Skin of body (tissue), 2 donors: Measurements from ENCODE around the gene KCNN3. TPM values are rescaled to one million over a fixed set of nuclear protein-coding genes. Genes with fewer than 3 reads are reported as not detected.

Experiments used
- DNase-seq: peaks from one replicate; lab custom pipeline; 2025; lab: John Stamatoyannopoulos, UW
- total RNA-seq: library from RNA; depleted of rRNA; stranded (reverse); fragments of >200 nt; gene quantifications from one replicate; pipeline ENCODE4 v1.2.3, GENCODE V29; 2014

The KCNN3 gene
- total RNA-seq, 1 donor from 2014 or later = 0.99 TPM

DNA sequence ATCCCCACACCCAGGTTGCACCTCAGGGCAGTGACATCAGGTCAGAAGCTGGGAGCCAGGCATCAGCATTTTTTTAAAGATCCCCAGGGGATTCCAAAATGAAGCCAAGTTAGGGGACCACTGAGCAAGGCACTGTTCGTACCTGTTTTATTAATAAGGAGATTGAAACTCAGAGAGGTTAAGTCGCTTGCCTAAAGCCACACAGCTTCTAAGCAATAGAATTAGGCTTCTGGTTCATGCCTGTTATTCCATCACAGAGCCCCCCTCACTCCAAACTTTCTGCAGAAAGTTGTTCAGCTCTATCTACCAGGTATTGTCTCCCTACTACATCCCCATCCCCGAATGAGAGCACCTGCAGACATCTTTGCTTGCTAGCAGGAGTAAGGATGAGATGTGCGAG, 28.7 kb downstream of the KCNN3 start:
- DNase-seq = no peak

DNA sequence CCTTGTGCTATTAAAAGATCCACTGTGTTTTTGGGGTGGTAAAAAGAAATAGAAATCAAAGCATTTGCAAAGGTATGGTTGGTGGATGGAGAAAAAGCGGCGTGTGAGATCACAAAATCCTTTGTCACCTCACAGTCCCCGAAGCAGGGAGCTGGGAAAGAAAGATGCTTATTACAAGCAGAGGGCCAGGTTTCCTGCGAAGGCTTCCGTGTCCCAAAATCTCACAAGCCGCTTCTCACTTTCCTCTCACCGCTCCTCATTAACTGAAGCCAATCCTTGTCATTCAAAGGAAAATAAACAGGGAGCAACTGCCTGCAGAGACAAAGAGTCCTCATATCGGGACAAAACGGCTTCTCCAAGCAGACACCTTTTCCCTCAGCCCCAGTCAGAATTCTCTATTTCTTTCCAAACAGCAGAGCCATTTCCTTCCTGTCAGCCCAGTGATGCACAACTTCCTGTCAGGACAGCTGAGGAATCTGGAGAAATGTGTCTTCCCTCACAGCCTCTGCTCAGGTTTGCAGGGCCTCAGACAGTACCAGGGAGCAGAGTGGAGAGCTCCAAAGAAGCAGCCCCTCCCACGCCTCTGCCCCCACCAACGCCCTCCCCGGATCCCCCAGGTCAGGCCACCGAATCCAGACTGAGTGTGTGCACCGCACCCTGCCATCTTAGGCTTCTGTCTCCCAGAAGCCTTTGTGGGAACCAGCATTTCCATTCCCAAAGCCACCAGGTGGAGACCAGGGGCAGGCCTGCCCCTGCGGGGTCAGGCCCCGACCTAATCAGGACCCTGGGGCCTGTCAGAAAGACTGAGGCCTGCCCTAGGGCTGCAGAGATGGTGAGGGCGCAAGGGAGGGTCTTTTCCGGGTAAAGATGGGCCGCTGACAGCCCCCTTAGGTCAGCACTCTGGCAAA, 29.6 kb downstream of the KCNN3 start:
- DNase-seq = no peak

DNA sequence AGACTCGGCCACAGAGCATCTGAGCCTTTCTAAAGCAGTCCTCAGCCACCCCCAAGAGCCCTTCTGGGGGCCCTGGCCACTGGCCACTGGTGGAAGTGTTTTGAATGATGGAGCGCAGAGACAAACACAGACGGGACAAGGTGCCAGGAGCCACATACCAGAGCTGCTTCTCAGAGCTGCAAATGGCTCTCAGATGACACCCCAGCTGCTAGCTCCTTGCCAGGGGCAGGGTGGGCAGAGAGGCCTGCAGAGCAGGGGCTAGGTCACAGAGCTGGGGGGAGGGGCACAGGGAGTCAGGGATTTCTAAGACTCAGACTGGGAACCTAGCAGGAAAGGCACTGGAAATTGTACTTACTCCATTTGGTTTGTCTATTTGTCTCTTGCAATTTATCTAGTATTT, 30.4 kb downstream of the KCNN3 start:
- DNase-seq = no peak

DNA sequence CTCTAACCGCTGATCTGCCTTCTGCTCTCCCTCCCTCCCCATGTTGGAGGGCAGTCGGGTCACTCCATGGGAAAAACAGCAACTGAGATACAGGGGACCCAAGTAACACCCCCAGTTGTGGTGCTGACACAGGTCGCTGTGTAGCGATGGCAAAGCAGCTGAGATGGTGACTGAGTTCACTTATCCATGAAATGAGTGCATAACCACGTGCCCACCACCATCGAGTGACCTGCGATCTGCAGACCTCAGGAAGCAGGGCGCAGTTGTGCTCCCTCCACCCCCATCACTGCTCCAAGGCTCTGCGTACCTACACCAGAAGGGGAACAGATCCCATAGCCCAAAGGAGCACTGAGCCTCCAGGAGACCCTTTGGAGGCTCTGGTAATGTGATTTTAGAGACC, 31.1 kb downstream of the KCNN3 start:
- no peak for DNase-seq

DNA sequence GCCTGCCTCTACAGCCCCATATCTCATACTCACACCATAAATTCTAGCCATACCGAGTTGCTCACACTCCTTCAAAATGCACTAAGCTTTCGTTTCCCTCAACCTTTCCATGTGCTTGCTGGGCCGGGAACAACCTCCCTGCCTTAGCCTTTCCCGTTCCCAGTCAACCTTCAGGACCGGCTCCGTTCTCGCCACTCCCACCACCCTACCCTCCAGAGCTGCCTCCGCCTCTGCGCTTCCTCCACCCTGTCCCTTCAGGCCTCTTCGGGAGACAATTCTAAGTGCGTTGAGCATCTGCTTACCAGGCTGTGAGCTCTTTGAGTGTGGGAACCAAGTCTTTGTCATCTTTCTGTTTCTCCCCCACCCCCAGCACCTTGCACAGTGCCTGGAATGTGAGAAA, 31.6 kb downstream of the KCNN3 start:
- no peak for DNase-seq

DNA sequence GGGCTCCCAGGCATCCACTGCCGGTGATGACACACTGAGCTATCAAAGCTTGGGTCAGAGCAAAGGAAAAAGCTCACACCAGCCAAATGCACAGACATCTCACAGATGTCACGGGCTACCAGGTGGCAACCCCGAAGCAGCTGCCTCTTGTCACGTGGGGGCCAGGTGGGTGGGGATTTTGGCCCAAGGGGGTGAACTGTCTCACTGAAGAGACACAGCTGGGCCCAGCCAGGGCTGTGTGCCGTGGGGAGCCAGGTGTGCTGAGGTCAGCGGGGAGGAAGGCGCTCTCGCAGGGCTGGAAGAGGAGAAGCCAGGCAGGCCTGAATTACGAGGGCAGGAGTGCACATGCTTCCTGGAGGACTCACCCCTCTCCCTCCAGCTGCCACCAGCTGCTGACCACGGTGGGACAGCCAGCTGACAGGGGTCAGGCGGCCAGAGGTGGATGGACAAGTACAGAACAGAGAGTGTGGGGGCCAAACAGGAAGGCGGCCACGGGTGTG, 32.4 kb downstream of the KCNN3 start:
- DNase-seq = no peak

DNA sequence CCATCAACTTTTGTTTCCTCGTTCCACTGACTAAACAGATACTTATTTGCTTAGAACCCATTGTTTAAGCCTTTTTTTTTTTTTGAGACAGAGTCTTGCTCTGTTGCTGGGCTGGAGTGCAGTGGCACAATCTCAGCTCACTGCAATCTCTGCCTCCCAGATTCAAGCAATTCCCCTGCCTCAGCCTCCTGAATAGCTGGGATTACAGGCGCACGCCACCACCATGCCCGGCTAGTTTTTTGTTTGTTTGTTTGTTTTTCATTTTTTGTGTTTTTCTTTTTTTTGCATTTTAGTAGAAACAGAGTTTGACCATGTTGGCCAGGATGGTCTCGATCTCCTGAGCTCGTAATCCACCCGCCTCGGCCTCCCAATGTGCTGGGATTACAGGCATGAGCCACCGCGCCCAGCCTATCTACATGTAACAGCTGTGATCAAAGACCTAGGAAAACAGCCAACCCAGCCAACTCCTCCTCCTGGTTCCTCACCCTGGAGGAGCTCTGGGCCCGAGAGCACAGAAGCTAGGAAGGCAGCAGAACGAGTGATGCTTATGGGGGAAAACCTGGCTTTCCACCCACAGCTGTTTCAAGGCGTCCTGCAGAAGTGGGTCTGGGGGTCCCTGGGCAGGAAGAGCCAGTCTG, 32.9 kb downstream of the KCNN3 start:
- no peak for DNase-seq

DNA sequence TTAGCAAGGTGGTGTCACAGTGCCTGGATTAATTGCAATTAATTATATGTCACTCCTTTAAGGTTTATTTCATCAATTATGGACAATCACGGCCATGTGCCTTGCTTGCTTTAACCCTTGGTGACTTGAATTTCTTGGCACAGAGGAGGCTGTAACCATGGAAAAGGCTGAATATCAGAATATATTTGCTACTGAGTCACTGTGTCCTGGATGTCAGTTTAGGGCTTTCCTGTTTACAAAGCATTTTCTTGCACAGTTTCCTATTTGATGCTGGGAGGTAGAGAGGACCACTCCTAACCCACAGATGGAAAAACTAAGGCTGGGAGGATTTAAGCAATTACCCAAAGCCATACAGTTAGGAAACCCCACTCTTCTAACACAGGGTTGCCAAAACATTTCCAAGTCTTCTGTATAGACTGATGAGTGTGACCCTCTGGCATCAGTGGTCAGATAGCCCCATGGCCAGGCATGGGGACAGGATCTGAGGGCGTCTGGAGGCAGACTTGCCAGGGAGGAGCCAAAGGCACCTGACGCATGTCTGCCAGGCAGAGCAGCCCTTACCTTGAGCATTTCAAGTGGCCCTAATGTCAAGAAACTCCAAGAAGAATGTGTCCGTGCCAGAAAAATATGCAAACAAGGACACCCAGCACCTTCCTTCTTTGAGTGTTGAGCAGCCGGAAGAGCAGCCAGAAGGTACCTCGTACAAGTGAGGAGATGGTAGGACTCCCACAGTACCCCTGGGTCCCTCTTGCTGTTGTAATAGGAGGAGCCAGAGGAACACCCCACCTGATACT, 34.4 kb downstream of the KCNN3 start:
- no peak for DNase-seq

DNA sequence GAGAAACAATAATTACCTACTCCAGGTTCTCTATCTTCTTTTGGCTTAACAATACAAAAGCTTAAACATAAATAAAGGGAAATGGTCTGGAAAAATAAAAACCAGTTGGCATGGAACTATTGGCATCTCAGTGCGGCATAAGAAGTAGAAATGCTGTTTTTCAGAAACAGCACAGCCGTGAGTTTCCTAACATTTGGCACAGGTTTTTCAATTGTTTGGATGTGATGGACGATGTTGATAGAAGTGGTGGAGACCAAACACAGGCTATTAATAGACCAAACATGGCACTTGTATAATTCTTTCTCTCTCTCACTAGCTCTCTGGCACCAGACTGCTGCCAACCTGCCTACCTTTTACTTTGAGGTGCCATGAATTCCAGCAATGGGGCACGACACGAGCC, 36.2 kb downstream of the KCNN3 start:
- DNase-seq = no peak

DNA sequence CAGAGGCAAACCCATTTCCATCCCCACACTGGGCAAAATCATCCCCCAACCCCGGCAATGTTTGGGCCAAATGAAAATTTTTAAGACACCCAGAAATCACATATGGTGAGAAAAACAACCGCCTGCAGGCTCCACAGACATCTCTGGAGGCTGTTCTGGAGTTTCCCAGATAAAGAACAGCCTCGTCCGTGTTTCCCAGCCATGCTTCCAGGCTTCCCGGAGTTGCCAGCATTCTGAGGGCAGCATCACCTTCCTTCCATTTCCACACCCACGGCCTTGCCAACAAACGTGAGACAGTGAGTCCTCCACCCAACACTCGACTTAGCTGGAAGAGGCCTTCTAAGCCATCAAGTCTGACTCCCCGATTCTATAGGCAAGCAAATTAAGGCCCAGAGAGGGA, 36.9 kb downstream of the KCNN3 start:
- DNase-seq = no peak

DNA sequence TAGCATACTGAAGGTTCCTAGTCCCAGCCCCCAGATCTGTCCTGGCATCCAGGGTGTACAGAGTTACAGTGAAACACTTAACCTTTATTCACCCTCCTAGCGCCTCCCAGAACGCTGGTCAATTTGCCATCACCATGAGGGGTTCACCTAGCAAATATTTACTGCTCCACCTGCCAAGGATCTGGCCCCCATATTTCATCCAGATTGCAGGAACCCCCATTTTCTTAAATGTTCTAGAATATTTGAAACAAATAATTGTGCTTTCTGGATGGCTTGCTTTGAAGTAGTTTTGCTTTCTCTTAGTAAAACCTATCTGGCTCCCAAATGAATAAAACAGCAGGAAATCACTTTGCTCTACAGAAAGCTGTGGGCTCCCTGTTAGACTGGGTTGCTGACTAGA, 37.7 kb downstream of the KCNN3 start:
- no peak for DNase-seq

DNA sequence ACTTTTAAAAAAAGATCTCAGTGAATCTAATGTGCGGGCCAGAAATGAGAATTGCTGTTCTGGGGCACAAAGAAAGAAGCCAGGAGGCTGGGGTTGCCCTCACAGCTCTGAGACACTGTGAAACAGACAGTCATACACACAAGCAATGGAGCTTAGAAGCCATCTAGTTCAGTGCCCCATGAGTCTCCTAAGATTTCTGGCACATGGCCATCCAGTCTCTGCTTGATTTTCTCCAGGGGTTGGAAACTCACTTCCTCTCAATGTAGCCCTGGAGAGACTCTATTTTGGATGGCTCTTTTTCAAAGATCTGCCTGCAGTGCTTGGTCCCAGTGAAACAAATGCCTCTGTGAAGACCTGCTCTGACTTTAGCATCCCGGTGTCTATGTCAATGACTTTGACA, 38.6 kb downstream of the KCNN3 start:
- no peak for DNase-seq

DNA sequence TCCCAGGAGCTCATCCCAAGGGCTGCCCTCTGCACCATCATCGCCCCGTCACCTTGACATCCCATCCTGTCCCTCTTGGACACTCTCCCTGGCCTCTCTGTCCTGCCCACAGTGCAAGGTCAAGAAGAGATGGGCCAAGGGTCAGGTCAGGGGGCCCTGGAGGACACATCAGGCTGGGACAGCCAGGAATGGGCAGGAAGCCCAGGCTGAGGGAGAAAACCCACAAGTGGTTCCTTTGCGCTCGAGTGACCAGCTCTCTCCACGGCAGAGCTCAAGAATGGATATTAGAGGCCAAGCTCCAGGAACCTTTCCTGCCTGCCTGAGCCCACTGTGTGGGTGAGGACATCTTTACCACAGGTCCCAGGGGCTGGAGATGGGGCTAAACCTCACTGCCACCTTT, 41.0 kb downstream of the KCNN3 start:
- DNase-seq = no peak

DNA sequence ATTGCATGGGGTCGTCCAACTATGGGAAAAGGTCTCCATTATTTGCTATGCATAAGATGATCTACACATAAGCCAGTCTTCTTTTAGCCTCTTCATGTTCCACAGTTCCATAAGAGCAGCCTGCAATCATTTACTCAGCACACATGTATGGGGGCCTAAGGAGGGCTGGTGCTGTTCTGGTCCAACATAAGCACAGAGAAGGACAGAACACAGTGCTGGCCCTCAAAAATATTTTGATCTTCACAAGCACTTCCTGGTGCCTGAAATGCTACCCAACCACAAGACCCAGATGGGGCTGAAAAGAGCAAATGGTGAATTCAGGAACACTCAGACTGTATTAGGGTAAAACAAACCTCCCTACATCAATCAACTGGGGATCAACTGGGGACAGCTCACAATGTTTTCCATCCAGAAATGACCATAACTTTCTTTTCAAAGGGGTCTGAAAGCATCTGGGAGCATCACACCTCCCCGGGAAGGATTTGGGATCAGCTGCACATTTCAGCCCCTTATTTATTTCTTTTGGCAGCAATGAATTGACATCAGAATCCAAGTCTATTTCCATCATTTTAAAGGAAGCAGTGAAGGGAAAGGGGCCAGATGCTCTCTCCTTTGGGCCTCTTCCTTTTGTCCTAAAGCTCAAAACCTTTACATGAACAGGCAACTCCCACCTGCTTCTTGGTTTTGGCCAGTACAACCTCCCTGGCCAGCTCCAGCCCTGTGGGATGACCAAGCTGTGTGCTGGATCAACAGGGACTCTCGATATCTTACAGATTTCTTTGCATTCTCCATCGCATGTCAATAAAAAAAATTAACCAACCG, 45.7 kb downstream of the KCNN3 start:
- no peak for DNase-seq

DNA sequence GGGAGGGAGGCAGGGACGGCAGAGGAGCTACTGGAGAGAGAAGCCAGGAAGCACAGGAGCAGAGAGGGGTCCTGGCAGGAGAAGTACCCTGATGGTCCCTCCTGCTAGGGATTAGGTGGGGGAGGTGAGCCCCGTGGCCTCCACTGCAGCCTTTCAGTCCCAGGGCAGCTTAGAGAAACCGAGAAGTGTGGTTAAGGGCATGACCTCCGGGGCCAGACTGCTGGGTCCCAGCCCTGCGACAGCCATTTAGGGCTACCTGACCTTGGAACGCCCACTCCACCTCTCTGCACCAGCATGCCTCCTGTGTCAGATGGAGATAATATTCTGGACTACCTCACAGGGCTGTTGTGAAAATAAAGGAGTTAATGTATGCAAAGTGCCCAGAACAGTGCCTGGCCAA, 47.4 kb downstream of the KCNN3 start:
- DNase-seq = no peak

DNA sequence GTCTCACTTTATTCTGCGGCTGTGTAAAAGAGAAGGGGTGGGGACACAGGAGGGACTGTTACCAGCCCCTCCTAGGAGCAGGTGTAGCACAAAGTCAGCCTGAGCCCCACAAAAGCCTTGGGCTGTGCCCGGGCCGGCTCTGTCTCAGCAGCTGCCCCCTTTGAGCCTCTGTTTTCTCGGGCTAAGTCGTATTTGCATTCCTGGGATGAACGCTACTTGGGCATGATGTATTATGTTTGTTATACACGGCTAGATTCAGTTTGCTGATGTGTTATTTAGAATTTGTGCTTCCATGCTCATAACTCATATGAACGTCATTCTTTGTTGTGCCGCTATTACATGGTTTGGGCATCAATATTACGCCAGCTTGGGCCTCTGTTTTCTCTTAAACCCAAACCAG, 47.8 kb downstream of the KCNN3 start:
- DNase-seq = no peak

DNA sequence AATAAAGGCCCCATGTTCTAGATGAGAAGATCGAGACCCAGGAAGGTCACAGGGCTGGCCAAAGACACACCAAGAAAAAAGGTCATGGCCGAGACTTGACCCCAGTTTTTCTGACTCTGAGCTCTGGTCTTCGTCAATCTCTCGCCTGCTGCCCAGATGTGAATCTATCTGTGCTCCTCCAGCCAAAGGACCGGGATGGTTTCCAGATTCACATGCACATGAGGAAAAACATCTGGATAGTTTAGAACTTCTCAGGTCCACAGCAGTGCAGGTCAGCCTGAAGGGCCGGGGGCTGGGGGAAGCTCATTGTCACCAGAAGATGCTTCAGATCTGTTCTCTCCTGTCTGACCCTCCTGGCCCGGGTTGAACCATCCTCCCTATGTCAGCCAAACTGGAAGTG, 49.0 kb downstream of the KCNN3 start:
- DNase-seq = no peak

DNA sequence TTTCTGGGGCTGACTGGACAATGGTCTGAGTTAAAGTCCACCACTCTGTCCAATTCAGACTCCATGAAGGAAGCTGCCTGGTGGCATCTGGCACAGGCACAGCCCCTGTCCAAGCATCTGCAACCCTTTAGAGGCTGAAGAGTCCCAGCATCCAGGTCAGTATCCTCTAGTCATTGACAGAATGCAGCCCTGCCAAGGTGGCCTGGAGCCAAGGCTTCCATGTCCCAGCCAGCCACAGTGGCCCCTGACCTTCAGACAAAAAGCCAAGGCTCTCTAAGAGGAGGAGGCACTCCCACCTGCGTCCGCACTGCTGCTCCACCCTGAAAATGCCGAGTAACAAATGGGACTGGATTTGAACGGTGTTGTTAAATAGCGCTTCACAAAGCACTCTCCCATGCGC, 49.4 kb downstream of the KCNN3 start:
- DNase-seq = no peak

DNA sequence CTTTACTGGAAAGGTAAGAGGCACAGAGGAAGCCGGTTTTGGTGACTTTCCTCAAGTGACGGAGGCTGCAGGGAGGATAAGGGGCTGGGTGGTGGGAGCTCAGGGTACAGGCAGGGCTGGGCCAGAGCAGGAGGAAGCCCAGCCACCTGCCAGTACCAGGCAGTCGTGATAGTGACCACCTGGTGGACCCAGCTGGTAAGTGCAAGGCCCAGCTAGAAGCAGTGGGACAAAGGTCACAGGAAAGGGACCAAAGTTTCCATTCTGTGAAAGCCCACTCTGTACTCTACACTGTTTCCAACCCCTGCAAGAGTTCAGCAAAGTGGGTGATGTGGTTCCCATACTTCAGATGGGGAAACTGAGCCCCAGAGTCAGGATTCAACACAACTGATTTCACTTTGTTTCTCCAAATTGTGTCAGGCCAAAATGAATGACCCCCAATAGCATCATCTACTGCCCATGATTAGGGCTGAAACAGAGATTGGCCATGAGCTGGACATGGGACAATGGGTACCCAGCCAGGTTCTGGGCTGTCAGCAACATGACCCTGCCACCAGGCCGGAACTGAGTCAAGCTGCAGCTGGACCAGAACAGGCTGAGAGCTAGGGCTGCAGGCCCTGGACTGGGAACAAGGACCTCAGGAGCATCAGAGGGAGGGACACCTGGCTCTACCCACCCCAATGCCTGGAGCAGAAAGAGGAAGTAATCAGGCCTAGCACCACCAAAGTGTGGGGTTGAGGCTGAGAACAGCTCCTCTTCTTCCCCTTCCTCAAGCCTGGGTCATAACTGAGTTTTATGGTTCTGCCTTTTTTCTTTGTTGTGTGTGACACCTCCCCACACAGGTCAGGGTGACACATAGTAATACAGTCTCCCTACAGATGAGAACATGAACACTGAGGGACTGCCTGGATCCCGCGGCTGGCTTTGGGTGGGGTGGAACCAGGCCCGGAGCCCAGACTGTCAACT, 50.2 kb downstream of the KCNN3 start:
- DNase-seq = no peak

DNA sequence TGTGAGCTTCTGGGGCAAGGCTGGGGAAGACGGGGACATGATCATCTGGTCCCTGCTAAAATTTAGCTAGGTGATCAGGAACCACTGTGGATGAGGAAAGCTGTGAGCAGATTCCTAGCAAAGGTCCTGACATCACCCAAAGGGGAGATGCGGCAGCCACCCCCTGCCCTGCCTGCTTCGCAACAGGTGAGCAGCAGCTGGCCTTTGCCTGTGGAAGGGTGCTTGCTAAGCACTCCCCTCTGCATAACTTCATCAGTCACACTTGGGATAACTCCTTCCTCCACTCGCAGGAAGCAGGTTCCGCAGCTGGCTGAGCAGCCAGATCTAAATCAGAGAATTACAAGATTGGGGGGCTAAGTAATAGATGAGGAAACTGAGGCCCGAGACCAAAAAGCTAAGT, 51.2 kb downstream of the KCNN3 start:
- DNase-seq = no peak
